ENCODE data around the gene LDAH.

LDAH gene

DNA sequence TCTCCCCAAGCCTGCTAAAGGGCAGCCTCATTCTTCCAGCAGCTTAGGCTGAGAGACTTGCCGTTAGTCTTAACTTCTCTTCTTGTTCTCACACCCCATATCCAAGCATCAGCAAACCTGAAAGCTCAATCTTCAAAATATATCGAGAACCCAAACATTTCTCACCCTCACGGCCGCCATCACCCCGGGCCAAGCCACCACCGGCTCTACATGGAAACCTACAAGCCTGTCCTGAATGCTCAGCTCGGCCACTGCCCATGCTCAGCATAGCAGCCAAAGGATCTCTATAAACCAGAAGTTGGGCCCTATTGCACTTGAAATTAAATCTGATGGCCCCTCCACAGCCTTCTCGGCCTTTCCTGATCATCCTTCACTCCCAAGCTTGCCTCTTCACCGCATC, 174.1 kb downstream of the LDAH start:
- H3K27ac ChIP-seq = peak overlapping the region; percentile 98
- H3K4me1 ChIP-seq = peaks cover 0 to 50% (median 37%) of the 10 kb centered on the region in 4 donors
- H3K4me3 ChIP-seq = peak overlapping the region; percentile 92 to 97

DNA sequence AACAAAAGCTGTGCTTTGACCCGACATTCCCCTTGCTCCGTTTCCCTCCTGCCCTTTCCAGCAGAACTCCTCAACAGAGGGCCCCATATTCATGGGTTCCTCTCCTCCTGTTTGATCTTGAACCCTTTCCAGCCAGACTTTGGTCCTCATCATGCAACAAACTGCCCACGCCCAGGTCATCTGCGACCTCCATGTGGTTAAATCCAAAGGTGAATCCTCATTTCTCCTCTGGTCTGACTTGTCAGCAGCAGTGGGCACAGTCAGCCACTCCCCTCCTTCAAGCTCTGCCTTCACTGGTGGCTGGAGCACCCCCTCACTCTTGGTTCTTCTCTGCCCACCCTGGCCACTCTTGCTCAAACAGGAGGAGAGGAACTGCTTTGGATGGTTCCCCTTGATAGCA, 174.7 kb downstream of the LDAH start:
- peaks cover 0 to 50% (median 37%) of the 10 kb centered on the region in 4 donors for H3K4me1 ChIP-seq
- H3K36me3 ChIP-seq = peaks cover 16 to 40% (median 27%) of the 10 kb centered on the region in 3 donors
- peak overlapping the region; percentile 98 for H3K27ac ChIP-seq
- no peak overlapping the region for H3K4me3 ChIP-seq
- no peaks in the 10 kb centered on the region for H3K9me3 ChIP-seq
- TF ChIP-seq, protein P1, sequence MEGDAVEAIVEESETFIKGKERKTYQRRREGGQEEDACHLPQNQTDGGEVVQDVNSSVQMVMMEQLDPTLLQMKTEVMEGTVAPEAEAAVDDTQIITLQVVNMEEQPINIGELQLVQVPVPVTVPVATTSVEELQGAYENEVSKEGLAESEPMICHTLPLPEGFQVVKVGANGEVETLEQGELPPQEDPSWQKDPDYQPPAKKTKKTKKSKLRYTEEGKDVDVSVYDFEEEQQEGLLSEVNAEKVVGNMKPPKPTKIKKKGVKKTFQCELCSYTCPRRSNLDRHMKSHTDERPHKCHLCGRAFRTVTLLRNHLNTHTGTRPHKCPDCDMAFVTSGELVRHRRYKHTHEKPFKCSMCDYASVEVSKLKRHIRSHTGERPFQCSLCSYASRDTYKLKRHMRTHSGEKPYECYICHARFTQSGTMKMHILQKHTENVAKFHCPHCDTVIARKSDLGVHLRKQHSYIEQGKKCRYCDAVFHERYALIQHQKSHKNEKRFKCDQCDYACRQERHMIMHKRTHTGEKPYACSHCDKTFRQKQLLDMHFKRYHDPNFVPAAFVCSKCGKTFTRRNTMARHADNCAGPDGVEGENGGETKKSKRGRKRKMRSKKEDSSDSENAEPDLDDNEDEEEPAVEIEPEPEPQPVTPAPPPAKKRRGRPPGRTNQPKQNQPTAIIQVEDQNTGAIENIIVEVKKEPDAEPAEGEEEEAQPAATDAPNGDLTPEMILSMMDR (IDR thresholded peaks at IDR 0.05) = no peak
- intact Hi-C loops (cut with DNase I; ENCODE audit: low total_unique reads) = loop anchor here (5.0 kb wide), 1 partner anchor 271 kb away; no protein-coding TSS in a partner anchor
- no peaks in the 10 kb centered on the region for H3K27me3 ChIP-seq
- no peak for DNase-seq

More for the DNA sequence above, 174.1 kb downstream of the LDAH start:
- no peaks in the 10 kb centered on the region for H3K9me3 ChIP-seq
- peaks cover 15 to 34% (median 21%) of the 10 kb centered on the region in 3 donors for H3K36me3 ChIP-seq
- DNase-seq = no peak
- TF ChIP-seq, protein P1 (IDR thresholded peaks at IDR 0.05) = no peak
- H3K27me3 ChIP-seq = no peaks in the 10 kb centered on the region
- intact Hi-C loops (cut with DNase I; ENCODE audit: low total_unique reads) = loop anchor here (5.0 kb wide), 1 partner anchor 272 kb away; no protein-coding TSS in a partner anchor

- TF ChIP-seq, protein P1 (IDR thresholded peaks at IDR 0.05) = no peak
- intact Hi-C loops (cut with DNase I; ENCODE audit: low total_unique reads) = loop anchor here (5.0 kb wide), 1 partner anchor 270 kb away; no protein-coding TSS in a partner anchor
Observed at GRCh38 chr2:20647738-20648137, 175.2 kb downstream of the LDAH start.

DNA sequence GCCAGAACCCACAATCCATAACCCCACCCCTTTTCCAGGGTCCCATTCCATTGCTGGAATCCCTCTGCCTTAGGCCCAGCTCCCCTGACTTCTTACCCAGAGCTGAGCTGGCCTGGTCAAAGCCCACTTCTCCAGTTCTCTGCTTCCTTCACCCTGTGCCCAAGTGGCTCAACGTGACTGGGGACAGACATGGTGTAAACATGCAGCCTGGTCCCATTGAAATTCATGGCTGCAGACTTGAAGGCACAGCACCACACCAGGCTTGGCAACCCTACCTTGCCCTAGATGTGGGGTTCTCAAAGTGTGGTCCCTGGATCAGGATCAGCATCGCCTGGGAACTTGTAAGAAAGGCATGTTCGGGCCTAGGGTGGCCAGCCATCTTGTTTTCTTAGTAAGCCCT, 175.7 kb downstream of the LDAH start:
- Histone ChIP-seq H3K4me1 (peaks cover 0 to 53% (median 40%) of the 10 kb centered on the region in 4 donors), H3K36me3 (peaks cover 16 to 47% (median 32%) of the 10 kb centered on the region in 3 donors), H3K27ac (peak overlapping the region in 1 of 2 donors; percentile 98), H3K4me3 (no peak overlapping the region), H3K27me3 (no peaks in the 10 kb centered on the region), H3K9me3 (no peaks in the 10 kb centered on the region)
- TF ChIP-seq, protein P1 (IDR thresholded peaks at IDR 0.05) = no peak
- intact Hi-C loops (cut with DNase I; ENCODE audit: low total_unique reads) = loop anchor here (5.0 kb wide), 1 partner anchor 270 kb away; no protein-coding TSS in a partner anchor
- DNase-seq = no peak

More at GRCh38 chr2:20647738-20648137, 175.2 kb downstream of the LDAH start:
- Histone ChIP-seq H3K36me3 (peaks cover 16 to 45% (median 31%) of the 10 kb centered on the region in 3 donors), H3K4me3 (no peak overlapping the region), H3K4me1 (peaks cover 0 to 53% (median 37%) of the 10 kb centered on the region in 4 donors), H3K9me3 (no peaks in the 10 kb centered on the region), H3K27me3 (no peaks in the 10 kb centered on the region), H3K27ac (peak overlapping the region in 1 of 2 donors; percentile 98)
- DNase-seq = no peak

GRCh38 chr2:20646446-20646845, 176.5 kb downstream of the LDAH start:
- intact Hi-C loops (cut with DNase I; ENCODE audit: low total_unique reads) = loop anchor here (5.0 kb wide), 1 partner anchor 269 kb away; no protein-coding TSS in a partner anchor
- DNase-seq = no peak
- Histone ChIP-seq H3K4me1 (peaks cover 3 to 53% (median 41%) of the 10 kb centered on the region in 4 donors), H3K4me3 (no peak overlapping the region), H3K27me3 (no peaks in the 10 kb centered on the region), H3K27ac (peak overlapping the region; percentile 18 to 98), H3K36me3 (peaks cover 16 to 47% (median 32%) of the 10 kb centered on the region in 3 donors), H3K9me3 (no peaks in the 10 kb centered on the region)
- TF ChIP-seq, protein P1 (IDR thresholded peaks at IDR 0.05) = no peak
